ENCODE data around the gene PRDM5. TPM values are rescaled to one million over a fixed set of nuclear protein-coding genes. Genes with fewer than 3 reads are reported as not detected.

The PRDM5 gene
- total RNA-seq, 2 experiments from 2014 or later, result 0.20 to 0.57 TPM

GRCh38 chr4:120801137-120801758 is 121.3 kb downstream of the PRDM5 start:
- intact Hi-C loops (cut with micrococcal nuclease), result no loop called here
- no peaks in the 10 kb centered on the region for H3K4me1 Mint-ChIP-seq (ENCODE audit: low read depth)
- H3K36me3 Mint-ChIP-seq (ENCODE audit: low read depth), result no peaks in the 10 kb centered on the region
- CTCF ChIA-PET, result no interaction called here
- DNase-seq, result no peak
- peaks cover 5% of the 10 kb centered on the region for H3K9me3 Mint-ChIP-seq
- no peak overlapping the region for H3K4me3 Mint-ChIP-seq
- no peaks in the 10 kb centered on the region for H3K27me3 Mint-ChIP-seq (ENCODE audit: low read depth)
- no peak overlapping the region for H3K27ac Mint-ChIP-seq

GRCh38 chr4:120798570-120798969 is 124.0 kb downstream of the PRDM5 start:
- no peak overlapping the region for H3K27ac Mint-ChIP-seq
- CTCF ChIA-PET, result no interaction called here

GRCh38 chr4:120796271-120796670 is 126.3 kb downstream of the PRDM5 start:
- CTCF ChIA-PET, result no interaction called here
- Mint-ChIP-seq H3K36me3 (ENCODE audit: low read depth) (no peaks in the 10 kb centered on the region), H3K4me3 (no peak overlapping the region), H3K9me3 (no peaks in the 10 kb centered on the region), H3K27me3 (ENCODE audit: low read depth) (no peaks in the 10 kb centered on the region), H3K27ac (no peak overlapping the region), H3K4me1 (ENCODE audit: low read depth) (peaks cover 13% of the 10 kb centered on the region)
- DNase-seq, result no peak
- intact Hi-C loops (cut with micrococcal nuclease), result no loop called here

More at GRCh38 chr4:120798570-120798969, 124.0 kb downstream of the PRDM5 start:
- no peak for DNase-seq
- Mint-ChIP-seq H3K9me3 (no peaks in the 10 kb centered on the region), H3K4me3 (no peak overlapping the region), H3K36me3 (ENCODE audit: low read depth) (no peaks in the 10 kb centered on the region), H3K4me1 (ENCODE audit: low read depth) (no peaks in the 10 kb centered on the region), H3K27me3 (ENCODE audit: low read depth) (no peaks in the 10 kb centered on the region)
- intact Hi-C loops (cut with micrococcal nuclease), result no loop called here

- CTCF ChIA-PET, result no interaction called here
- Mint-ChIP-seq H3K27ac (no peak overlapping the region), H3K36me3 (ENCODE audit: low read depth) (no peaks in the 10 kb centered on the region), H3K27me3 (ENCODE audit: low read depth) (no peaks in the 10 kb centered on the region), H3K4me3 (no peak overlapping the region), H3K4me1 (ENCODE audit: low read depth) (no peaks in the 10 kb centered on the region), H3K9me3 (no peaks in the 10 kb centered on the region)
- intact Hi-C loops (cut with micrococcal nuclease), result no loop called here
- DNase-seq, result no peak
Observed at GRCh38 chr4:120785202-120785601, 137.3 kb downstream of the PRDM5 start.

GRCh38 chr4:120777459-120777858 is 145.1 kb downstream of the PRDM5 start:
- intact Hi-C loops (cut with micrococcal nuclease), result no loop called here
- no peak overlapping the region for H3K27ac Mint-ChIP-seq
- no peaks in the 10 kb centered on the region for H3K36me3 Mint-ChIP-seq (ENCODE audit: low read depth)
- H3K4me1 Mint-ChIP-seq (ENCODE audit: low read depth), result no peaks in the 10 kb centered on the region
- CTCF ChIA-PET, result no interaction called here
- no peak for DNase-seq
- H3K27me3 Mint-ChIP-seq (ENCODE audit: low read depth), result no peaks in the 10 kb centered on the region
- no peak overlapping the region for H3K4me3 Mint-ChIP-seq
- no peaks in the 10 kb centered on the region for H3K9me3 Mint-ChIP-seq

- Mint-ChIP-seq H3K4me3 (no peak overlapping the region), H3K36me3 (ENCODE audit: low read depth) (no peaks in the 10 kb centered on the region), H3K4me1 (ENCODE audit: low read depth) (no peaks in the 10 kb centered on the region), H3K27me3 (ENCODE audit: low read depth) (no peaks in the 10 kb centered on the region), H3K9me3 (no peaks in the 10 kb centered on the region), H3K27ac (no peak overlapping the region)
- DNase-seq, result no peak
- intact Hi-C loops (cut with micrococcal nuclease), result no loop called here
- CTCF ChIA-PET, result no interaction called here
Observed at GRCh38 chr4:120775431-120775830, 147.1 kb downstream of the PRDM5 start.

GRCh38 chr4:120773641-120774040 is 148.9 kb downstream of the PRDM5 start:
- Mint-ChIP-seq H3K36me3 (ENCODE audit: low read depth) (no peaks in the 10 kb centered on the region), H3K27me3 (ENCODE audit: low read depth) (no peaks in the 10 kb centered on the region), H3K27ac (no peak overlapping the region), H3K9me3 (no peaks in the 10 kb centered on the region), H3K4me1 (ENCODE audit: low read depth) (no peaks in the 10 kb centered on the region), H3K4me3 (no peak overlapping the region)
- intact Hi-C loops (cut with micrococcal nuclease), result no loop called here
- CTCF ChIA-PET, result no interaction called here
- DNase-seq, result no peak

- no peak for DNase-seq
- H3K27ac Mint-ChIP-seq, result no peak overlapping the region
- H3K27me3 Mint-ChIP-seq (ENCODE audit: low read depth), result no peaks in the 10 kb centered on the region
- peaks cover 1% of the 10 kb centered on the region for H3K36me3 Mint-ChIP-seq (ENCODE audit: low read depth)
- intact Hi-C loops (cut with micrococcal nuclease), result no loop called here
- CTCF ChIA-PET, result no interaction called here
- H3K9me3 Mint-ChIP-seq, result no peaks in the 10 kb centered on the region
- no peak overlapping the region for H3K4me3 Mint-ChIP-seq
- no peaks in the 10 kb centered on the region for H3K4me1 Mint-ChIP-seq (ENCODE audit: low read depth)
Observed at GRCh38 chr4:120771907-120772306, 150.6 kb downstream of the PRDM5 start.

GRCh38 chr4:120770897-120771296 is 151.6 kb downstream of the PRDM5 start:
- DNase-seq, result no peak
- H3K4me3 Mint-ChIP-seq, result no peak overlapping the region
- H3K36me3 Mint-ChIP-seq (ENCODE audit: low read depth), result peaks cover 1% of the 10 kb centered on the region
- intact Hi-C loops (cut with micrococcal nuclease), result no loop called here
- no peaks in the 10 kb centered on the region for H3K9me3 Mint-ChIP-seq
- H3K4me1 Mint-ChIP-seq (ENCODE audit: low read depth), result no peaks in the 10 kb centered on the region
- CTCF ChIA-PET, result no interaction called here
- no peak overlapping the region for H3K27ac Mint-ChIP-seq
- no peaks in the 10 kb centered on the region for H3K27me3 Mint-ChIP-seq (ENCODE audit: low read depth)

- DNase-seq, result no peak
- Mint-ChIP-seq H3K27ac (no peak overlapping the region), H3K9me3 (no peaks in the 10 kb centered on the region), H3K27me3 (ENCODE audit: low read depth) (no peaks in the 10 kb centered on the region), H3K36me3 (ENCODE audit: low read depth) (peaks cover 1% of the 10 kb centered on the region), H3K4me3 (no peak overlapping the region), H3K4me1 (ENCODE audit: low read depth) (no peaks in the 10 kb centered on the region)
- CTCF ChIA-PET, result no interaction called here
- intact Hi-C loops (cut with micrococcal nuclease), result no loop called here
Observed at GRCh38 chr4:120769227-120769626, 153.3 kb downstream of the PRDM5 start.

- Mint-ChIP-seq H3K4me1 (ENCODE audit: low read depth) (no peaks in the 10 kb centered on the region), H3K27ac (no peak overlapping the region), H3K4me3 (no peak overlapping the region), H3K9me3 (no peaks in the 10 kb centered on the region), H3K27me3 (ENCODE audit: low read depth) (no peaks in the 10 kb centered on the region), H3K36me3 (ENCODE audit: low read depth) (peaks cover 1% of the 10 kb centered on the region)
- intact Hi-C loops (cut with micrococcal nuclease), result no loop called here
- CTCF ChIA-PET, result interaction anchor here (0.5 kb wide), 1 partner anchor 381 kb away, joined by 5 read pairs; no protein-coding TSS in a partner anchor
- DNase-seq, result no peak
Observed at GRCh38 chr4:120765260-120765680, 157.3 kb downstream of the PRDM5 start.

GRCh38 chr4:120763650-120764049 is 158.9 kb downstream of the PRDM5 start:
- no peak for DNase-seq
- CTCF ChIA-PET, result no interaction called here
- Mint-ChIP-seq H3K4me1 (ENCODE audit: low read depth) (no peaks in the 10 kb centered on the region), H3K4me3 (no peak overlapping the region), H3K36me3 (ENCODE audit: low read depth) (peaks cover 1% of the 10 kb centered on the region), H3K27me3 (ENCODE audit: low read depth) (no peaks in the 10 kb centered on the region), H3K9me3 (no peaks in the 10 kb centered on the region), H3K27ac (no peak overlapping the region)
- intact Hi-C loops (cut with micrococcal nuclease), result no loop called here

- DNase-seq, result no peak
- intact Hi-C loops (cut with micrococcal nuclease), result no loop called here
- H3K27ac Mint-ChIP-seq, result no peak overlapping the region
- no peaks in the 10 kb centered on the region for H3K9me3 Mint-ChIP-seq
- no peaks in the 10 kb centered on the region for H3K4me1 Mint-ChIP-seq (ENCODE audit: low read depth)
- no peaks in the 10 kb centered on the region for H3K27me3 Mint-ChIP-seq (ENCODE audit: low read depth)
- CTCF ChIA-PET, result no interaction called here
- H3K4me3 Mint-ChIP-seq, result no peak overlapping the region
- no peaks in the 10 kb centered on the region for H3K36me3 Mint-ChIP-seq (ENCODE audit: low read depth)
Observed at GRCh38 chr4:120761070-120761469, 161.5 kb downstream of the PRDM5 start.

Measured in activated naive CD4-positive, alpha-beta T cell treated with anti-CD3 and anti-CD28 coated beads for 36 hours (primary cell).